ENCODE data around the gene UGT1A10.
"Not testable (repeated sequence)": the region's sequence is repeated elsewhere in the genome, so short reads cannot be mapped to it uniquely, and the experiment has no call there.

UGT1A10 gene

GRCh38 chr2:233743464-233744259 is 107.4 kb downstream of the UGT1A10 start:
- H3K36me3 ChIP-seq (ENCODE audit: control insufficient read depth, insufficient read depth, low read length): no peaks in the 10 kb centered on the region
- H3K27me3 ChIP-seq (replicated peaks; ENCODE audit: control insufficient read depth, insufficient read depth, low read length): no peaks in the 10 kb centered on the region
- DNase-seq (ENCODE audit: extremely low read depth, insufficient read length): no peak
- no peak overlapping the region for H3K4me3 ChIP-seq (replicated peaks; ENCODE audit: low read depth, low read length)
- TF ChIP-seq CTCF (IDR thresholded peaks at IDR 0.05; ENCODE audit: insufficient read depth, low read length, poor library complexity, severe bottlenecking): no peak

GRCh38 chr2:233745073-233745755 is 109.0 kb downstream of the UGT1A10 start:
- DNase-seq (ENCODE audit: extremely low read depth, insufficient read length): no peak
- TF ChIP-seq CTCF (IDR thresholded peaks at IDR 0.05; ENCODE audit: insufficient read depth, low read length, poor library complexity, severe bottlenecking): no peak
- Histone ChIP-seq H3K36me3 (ENCODE audit: control insufficient read depth, insufficient read depth, low read length) (no peaks in the 10 kb centered on the region), H3K4me3 (replicated peaks; ENCODE audit: low read depth, low read length) (no peak overlapping the region), H3K27me3 (replicated peaks; ENCODE audit: control insufficient read depth, insufficient read depth, low read length) (no peaks in the 10 kb centered on the region)

DNA sequence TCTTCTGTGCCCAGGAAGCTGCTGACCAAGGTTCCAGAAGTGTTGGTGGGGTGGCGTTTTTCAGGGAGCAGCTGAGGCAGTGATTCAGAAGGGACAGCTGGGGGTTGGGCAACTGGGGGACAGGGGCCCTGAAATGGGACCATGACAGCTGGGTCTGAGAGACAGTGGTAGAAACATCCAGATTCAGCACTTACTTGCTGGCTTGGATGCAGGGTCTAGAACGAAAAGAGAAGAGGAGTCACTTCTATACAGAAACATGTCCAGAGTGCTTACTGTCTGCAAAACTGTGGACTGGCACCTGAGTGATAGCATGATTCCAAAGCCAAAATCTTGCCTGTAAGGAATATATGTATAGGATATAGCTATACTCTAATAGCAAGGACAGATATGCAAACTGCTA is 109.6 kb downstream of the UGT1A10 start:
- not testable (repeated sequence) for H3K4me3 ChIP-seq (replicated peaks; ENCODE audit: low read depth, low read length); H3K27me3 ChIP-seq (replicated peaks; ENCODE audit: control insufficient read depth, insufficient read depth, low read length); DNase-seq (ENCODE audit: extremely low read depth, insufficient read length); H3K36me3 ChIP-seq (ENCODE audit: control insufficient read depth, insufficient read depth, low read length)

GRCh38 chr2:233746475-233747282 is 110.4 kb downstream of the UGT1A10 start:
- H3K4me3 ChIP-seq (replicated peaks; ENCODE audit: low read depth, low read length): no peak overlapping the region
- no peak for TF ChIP-seq CTCF (IDR thresholded peaks at IDR 0.05; ENCODE audit: insufficient read depth, low read length, poor library complexity, severe bottlenecking)
- no peak for DNase-seq (ENCODE audit: extremely low read depth, insufficient read length)
- no peaks in the 10 kb centered on the region for H3K36me3 ChIP-seq (ENCODE audit: control insufficient read depth, insufficient read depth, low read length)
- H3K27me3 ChIP-seq (replicated peaks; ENCODE audit: control insufficient read depth, insufficient read depth, low read length): no peaks in the 10 kb centered on the region

GRCh38 chr2:233747283-233747544 is 111.0 kb downstream of the UGT1A10 start:
- no peak for DNase-seq (ENCODE audit: extremely low read depth, insufficient read length)
- H3K36me3 ChIP-seq (ENCODE audit: control insufficient read depth, insufficient read depth, low read length): no peaks in the 10 kb centered on the region
- no peak overlapping the region for H3K4me3 ChIP-seq (replicated peaks; ENCODE audit: low read depth, low read length)
- TF ChIP-seq CTCF (IDR thresholded peaks at IDR 0.05; ENCODE audit: insufficient read depth, low read length, poor library complexity, severe bottlenecking): no peak
- H3K27me3 ChIP-seq (replicated peaks; ENCODE audit: control insufficient read depth, insufficient read depth, low read length): no peaks in the 10 kb centered on the region

- not testable (repeated sequence) for H3K36me3 ChIP-seq (ENCODE audit: control insufficient read depth, insufficient read depth, low read length); DNase-seq (ENCODE audit: extremely low read depth, insufficient read length); H3K27me3 ChIP-seq (replicated peaks; ENCODE audit: control insufficient read depth, insufficient read depth, low read length); H3K4me3 ChIP-seq (replicated peaks; ENCODE audit: low read depth, low read length)
These were observed 114.4 kb downstream of the UGT1A10 start for GRCh38 chr2:233750689-233751088.

DNA sequence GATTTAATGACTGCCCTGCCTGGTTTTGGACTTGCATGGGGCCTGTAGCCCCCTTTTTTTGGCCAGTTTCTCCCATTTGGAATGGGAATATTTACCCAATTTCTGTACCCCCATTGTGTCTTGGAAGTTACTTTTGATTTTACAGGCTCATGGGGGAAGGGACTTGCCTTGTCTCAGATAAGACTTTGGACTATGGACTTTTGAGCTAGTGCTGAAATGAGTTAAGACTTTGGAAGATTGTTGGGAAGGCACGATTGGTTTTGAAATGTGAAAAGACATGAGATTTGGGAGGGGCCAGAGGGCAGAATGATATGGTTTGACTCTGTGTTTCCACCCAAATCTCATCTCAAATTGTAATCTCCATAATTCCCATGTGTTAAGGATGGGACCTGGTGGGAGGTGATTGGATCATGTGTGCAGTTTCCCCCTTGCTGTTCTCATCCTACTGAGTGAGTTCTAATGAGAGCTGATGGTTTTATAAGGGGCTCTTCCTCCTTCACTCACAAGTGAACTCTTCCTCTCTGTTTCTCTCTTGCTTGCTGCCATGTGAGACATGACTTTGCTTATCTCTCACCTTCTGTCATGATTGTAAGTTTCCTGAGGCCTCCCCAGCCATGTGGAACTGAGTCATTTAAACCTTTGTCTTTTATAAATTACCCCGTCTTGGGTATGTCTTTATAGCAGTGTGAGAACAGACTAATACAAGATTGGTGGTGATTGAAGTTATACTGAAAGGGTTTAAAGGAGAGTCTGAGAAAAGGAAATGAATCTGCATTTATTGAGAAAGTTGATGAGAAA is 115.2 kb downstream of the UGT1A10 start:
- not testable (repeated sequence) for H3K4me3 ChIP-seq (replicated peaks; ENCODE audit: low read depth, low read length); H3K27me3 ChIP-seq (replicated peaks; ENCODE audit: control insufficient read depth, insufficient read depth, low read length); DNase-seq (ENCODE audit: extremely low read depth, insufficient read length); H3K36me3 ChIP-seq (ENCODE audit: control insufficient read depth, insufficient read depth, low read length)

Measured in GM06990 (cell line).